ENCODE measurements around the gene STK40. TPM values are rescaled to one million over a fixed set of nuclear protein-coding genes. Genes with fewer than 3 reads are reported as not detected.

The STK40 gene
- total RNA-seq, 1 donor from 2014 or later = 52.9 TPM

GRCh38 chr1:36417931-36418330 is 32.2 kb upstream of the STK40 start:
- Mint-ChIP-seq H3K27ac (ENCODE audit: unreplicated experiment) (no peak overlapping the region), H3K9me3 (ENCODE audit: unreplicated experiment) (no peaks in the 10 kb centered on the region), H3K4me3 (ENCODE audit: unreplicated experiment) (no peak overlapping the region), H3K36me3 (ENCODE audit: unreplicated experiment) (no peaks in the 10 kb centered on the region), H3K27me3 (ENCODE audit: unreplicated experiment) (no peaks in the 10 kb centered on the region), H3K4me1 (ENCODE audit: low read depth, unreplicated experiment) (peaks cover 3% of the 10 kb centered on the region)
- DNase-seq = no peak
- no peak for TF ChIP-seq CTCF (IDR thresholded peaks at IDR 0.05; ENCODE audit: partially characterized antibody, unreplicated experiment)

GRCh38 chr1:36415661-36416326 is 30.1 kb upstream of the STK40 start:
- no peak for DNase-seq

GRCh38 chr1:36414384-36414783 is 28.7 kb upstream of the STK40 start:
- H3K36me3 Mint-ChIP-seq (ENCODE audit: unreplicated experiment) = peaks cover 5% of the 10 kb centered on the region
- peaks cover 3% of the 10 kb centered on the region for H3K27me3 Mint-ChIP-seq (ENCODE audit: unreplicated experiment)
- no peak overlapping the region for H3K4me3 Mint-ChIP-seq (ENCODE audit: unreplicated experiment)
- no peak overlapping the region for H3K27ac Mint-ChIP-seq (ENCODE audit: unreplicated experiment)
- no peak for DNase-seq
- peaks cover 4% of the 10 kb centered on the region for H3K9me3 Mint-ChIP-seq (ENCODE audit: unreplicated experiment)
- no peaks in the 10 kb centered on the region for H3K4me1 Mint-ChIP-seq (ENCODE audit: low read depth, unreplicated experiment)
- TF ChIP-seq CTCF (IDR thresholded peaks at IDR 0.05; ENCODE audit: partially characterized antibody, unreplicated experiment) = no peak

More at GRCh38 chr1:36415661-36416326, 30.1 kb upstream of the STK40 start:
- peaks cover 1% of the 10 kb centered on the region for H3K4me1 Mint-ChIP-seq (ENCODE audit: low read depth, unreplicated experiment)
- no peak for TF ChIP-seq CTCF (IDR thresholded peaks at IDR 0.05; ENCODE audit: partially characterized antibody, unreplicated experiment)
- H3K36me3 Mint-ChIP-seq (ENCODE audit: unreplicated experiment) = peaks cover 5% of the 10 kb centered on the region
- H3K9me3 Mint-ChIP-seq (ENCODE audit: unreplicated experiment) = peaks cover 1% of the 10 kb centered on the region
- peaks cover 3% of the 10 kb centered on the region for H3K27me3 Mint-ChIP-seq (ENCODE audit: unreplicated experiment)
- H3K4me3 Mint-ChIP-seq (ENCODE audit: unreplicated experiment) = no peak overlapping the region
- no peak overlapping the region for H3K27ac Mint-ChIP-seq (ENCODE audit: unreplicated experiment)

GRCh38 chr1:36411674-36412648 is 26.2 kb upstream of the STK40 start:
- Mint-ChIP-seq H3K9me3 (ENCODE audit: unreplicated experiment) (peaks cover 6% of the 10 kb centered on the region), H3K4me1 (ENCODE audit: low read depth, unreplicated experiment) (no peaks in the 10 kb centered on the region)

More at GRCh38 chr1:36411674-36412648, 26.2 kb upstream of the STK40 start:
- no peak for TF ChIP-seq CTCF (IDR thresholded peaks at IDR 0.05; ENCODE audit: partially characterized antibody, unreplicated experiment)
- H3K27ac Mint-ChIP-seq (ENCODE audit: unreplicated experiment) = no peak overlapping the region
- no peak for DNase-seq
- H3K4me3 Mint-ChIP-seq (ENCODE audit: unreplicated experiment) = no peak overlapping the region
- peaks cover 3% of the 10 kb centered on the region for H3K27me3 Mint-ChIP-seq (ENCODE audit: unreplicated experiment)
- H3K36me3 Mint-ChIP-seq (ENCODE audit: unreplicated experiment) = peaks cover 5% of the 10 kb centered on the region

All from glutamatergic neuron (in vitro differentiated cells).